ENCODE data around the gene DDX24. TPM values are rescaled to one million over a fixed set of nuclear protein-coding genes. Genes with fewer than 3 reads are reported as not detected.

The DDX24 gene
- total and polyA plus RNA-seq, 2 of the 8 experiments (the other 6 are each of a cell fraction or from before 2014, with no cell fraction given): 89.0 to 201 TPM

DNA sequence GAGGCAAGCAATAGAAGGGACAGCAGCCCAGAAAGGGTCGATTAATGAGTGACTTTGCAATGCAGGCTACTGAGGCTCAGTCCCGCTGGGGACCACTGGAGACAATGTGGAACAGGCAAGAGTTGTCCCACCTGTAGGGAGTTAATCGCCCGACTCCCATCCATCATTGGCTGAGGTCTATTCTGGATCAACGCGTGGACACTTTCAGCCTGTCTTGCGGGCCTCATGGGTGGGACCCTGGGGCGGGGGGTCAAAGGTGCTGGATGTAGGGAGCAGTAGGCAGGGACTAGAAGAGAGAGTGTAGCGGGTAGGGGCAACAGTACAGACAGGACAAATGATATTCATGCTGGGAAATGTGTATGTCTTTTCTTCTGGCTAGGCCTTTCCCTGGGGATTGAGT, 42.3 kb upstream of the DDX24 start (continued):
- TF ChIP-seq RBBP5 (IDR thresholded peaks at IDR 0.05; ENCODE audit: borderline replicate concordance, low read depth, low read length) (no peak), TEAD4 (IDR thresholded peaks at IDR 0.05; ENCODE audit: low read depth, low read length) (no peak)
